ENCODE results near the gene CLCN6.

- TF ChIP-seq CTCF (IDR thresholded peaks at IDR 0.05; ENCODE audit: poor library complexity, severe bottlenecking) = peak; percentile 99
- no peak for TF ChIP-seq EZH2 (IDR thresholded peaks at IDR 0.05; ENCODE audit: borderline replicate concordance, insufficient read depth, low read length, poor library complexity, severe bottlenecking)
- peak; percentile 99 for TF ChIP-seq RAD21 (conservative IDR thresholded peaks at IDR 0.05)
- TF ChIP-seq SMC3 (conservative IDR thresholded peaks at IDR 0.05; ENCODE audit: poor library complexity) = peak; percentile 99
- TF ChIP-seq TAF1 (IDR thresholded peaks at IDR 0.05; ENCODE audit: low read depth) = no peak
Measured at GRCh38 chr1:11838349-11839272, 32.6 kb downstream of the CLCN6 start.
